T47D (cell line): ENCODE measurements around the gene DGKI.

Experiments used
- DNase-seq, 2 experiments: peaks; one replicate each; pipeline versions ENCODE4 v3.0.0 to v3.0.0-alpha.2; 2011 to 2012; ENCODE audit warnings: low read depth in 1 of 2, low spot score in 1 of 2
- JUND ChIP-seq: IDR thresholded peaks from 2 replicates; pipeline ENCODE4 v1.6.1; 2012; ENCODE audit warnings: low read depth
- in situ Hi-C: cut with HindIII; loops from 2 replicates; pipeline ENCODE4 v1.10.0; 2016; ENCODE audit warnings: low sequenced_read_pairs, low pct_unique_long_range_greater_than_20kb

DGKI gene

GRCh38 chr7:137778511-137778910, 68.3 kb downstream of the DGKI start:
- no peak for TF ChIP-seq JUND
- in situ Hi-C loops: no loop called here
- DNase-seq: no peak

GRCh38 chr7:137774793-137775201, 72.0 kb downstream of the DGKI start:
- in situ Hi-C loops: no loop called here
- DNase-seq: no peak
- no peak for TF ChIP-seq JUND

GRCh38 chr7:137772748-137773147, 74.0 kb downstream of the DGKI start:
- DNase-seq: no peak
- no peak for TF ChIP-seq JUND
- in situ Hi-C loops: no loop called here

GRCh38 chr7:137772316-137772715, 74.5 kb downstream of the DGKI start:
- DNase-seq: no peak
- in situ Hi-C loops: no loop called here
- TF ChIP-seq JUND: no peak

GRCh38 chr7:137771679-137772078, 75.1 kb downstream of the DGKI start:
- no peak for DNase-seq
- no peak for TF ChIP-seq JUND
- in situ Hi-C loops: no loop called here

GRCh38 chr7:137771273-137771672, 75.5 kb downstream of the DGKI start:
- DNase-seq: no peak
- in situ Hi-C loops: no loop called here
- TF ChIP-seq JUND: no peak

GRCh38 chr7:137768366-137768765, 78.4 kb downstream of the DGKI start:
- DNase-seq: no peak
- in situ Hi-C loops: no loop called here
- TF ChIP-seq JUND: no peak

GRCh38 chr7:137762334-137762733, 84.4 kb downstream of the DGKI start:
- no peak for TF ChIP-seq JUND
- in situ Hi-C loops: no loop called here
- DNase-seq: no peak

GRCh38 chr7:137760111-137760510, 86.7 kb downstream of the DGKI start:
- no peak for DNase-seq
- TF ChIP-seq JUND: no peak
- in situ Hi-C loops: no loop called here

GRCh38 chr7:137757146-137757925, 89.4 kb downstream of the DGKI start:
- DNase-seq: no peak
- in situ Hi-C loops: no loop called here
- no peak for TF ChIP-seq JUND

- TF ChIP-seq JUND: no peak
- DNase-seq: no peak
- in situ Hi-C loops: no loop called here
Observed at GRCh38 chr7:137755846-137756651, 90.7 kb downstream of the DGKI start.

GRCh38 chr7:137755427-137755826, 91.3 kb downstream of the DGKI start:
- in situ Hi-C loops: no loop called here
- no peak for TF ChIP-seq JUND
- no peak for DNase-seq
